ENCODE measurements around the gene TACC3. TPM values are rescaled to one million over a fixed set of nuclear protein-coding genes. Genes with fewer than 3 reads are reported as not detected.

Gene TACC3
- polyA plus RNA-seq, 5 donors, result 38.7 to 66.4 (median 48.5) TPM

DNA sequence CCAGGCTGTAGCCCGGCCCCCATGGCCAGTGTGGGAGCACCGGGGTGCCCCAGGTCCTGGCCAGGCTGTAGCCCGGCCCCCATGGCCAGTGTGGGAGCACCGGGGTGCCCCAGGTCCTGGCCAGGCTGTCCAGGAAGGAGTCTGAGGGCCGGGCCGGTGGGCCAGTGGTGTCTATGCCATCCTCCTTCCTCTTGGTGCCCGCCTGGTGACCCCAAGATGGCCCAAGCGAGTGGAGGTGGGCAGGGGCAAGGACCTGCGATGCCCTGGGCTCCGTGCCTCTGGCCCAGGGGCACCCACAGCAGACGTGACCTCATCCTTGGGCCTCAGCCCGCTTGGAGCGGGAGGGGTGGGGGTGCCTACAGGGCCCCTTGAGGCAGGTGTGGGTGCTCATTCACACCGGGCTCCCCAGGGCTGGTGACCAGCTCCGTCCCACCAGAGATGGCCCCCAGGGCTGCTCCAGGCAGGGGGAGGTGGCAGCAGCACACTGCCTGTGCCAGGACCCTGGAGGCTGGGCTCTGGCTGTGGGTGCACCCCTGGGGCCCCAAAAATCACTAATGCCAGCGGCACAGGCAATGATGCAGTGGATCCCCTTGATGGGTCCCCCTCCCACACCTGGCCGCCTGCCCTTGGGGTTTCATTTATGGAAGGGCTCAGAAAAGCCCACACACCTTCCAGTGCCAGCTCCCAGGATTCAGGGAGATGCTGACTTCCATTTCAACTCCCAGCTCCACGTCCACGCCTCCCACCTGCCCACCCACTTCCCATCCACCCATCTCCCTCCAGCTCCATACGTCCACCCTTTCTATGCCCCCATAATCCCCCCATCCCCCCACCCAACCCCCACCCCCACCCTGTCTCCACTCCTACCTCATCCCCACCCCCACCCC, 35.8 kb downstream of the TACC3 start:
- no peak for DNase-seq

DNA sequence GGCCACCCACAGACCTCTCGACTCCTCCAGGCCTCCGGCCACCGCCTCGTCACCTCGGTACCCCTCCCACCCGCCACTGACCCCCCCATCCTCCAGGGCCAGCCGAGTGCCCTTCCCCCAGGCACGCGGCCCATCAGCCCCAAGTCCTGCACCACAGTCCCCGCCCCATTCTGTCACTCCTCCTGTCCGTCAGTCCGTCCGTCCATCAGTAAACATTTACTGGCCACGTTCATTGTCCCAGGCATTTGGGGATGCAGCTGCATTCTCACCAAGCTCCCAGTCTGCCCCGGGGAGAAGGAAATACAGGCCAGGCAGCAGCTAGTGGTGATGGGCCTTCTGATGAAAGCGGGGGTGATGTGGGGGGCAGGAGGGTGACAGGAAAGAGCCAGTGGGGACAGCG, 36.5 kb downstream of the TACC3 start:
- no peak for DNase-seq

DNA sequence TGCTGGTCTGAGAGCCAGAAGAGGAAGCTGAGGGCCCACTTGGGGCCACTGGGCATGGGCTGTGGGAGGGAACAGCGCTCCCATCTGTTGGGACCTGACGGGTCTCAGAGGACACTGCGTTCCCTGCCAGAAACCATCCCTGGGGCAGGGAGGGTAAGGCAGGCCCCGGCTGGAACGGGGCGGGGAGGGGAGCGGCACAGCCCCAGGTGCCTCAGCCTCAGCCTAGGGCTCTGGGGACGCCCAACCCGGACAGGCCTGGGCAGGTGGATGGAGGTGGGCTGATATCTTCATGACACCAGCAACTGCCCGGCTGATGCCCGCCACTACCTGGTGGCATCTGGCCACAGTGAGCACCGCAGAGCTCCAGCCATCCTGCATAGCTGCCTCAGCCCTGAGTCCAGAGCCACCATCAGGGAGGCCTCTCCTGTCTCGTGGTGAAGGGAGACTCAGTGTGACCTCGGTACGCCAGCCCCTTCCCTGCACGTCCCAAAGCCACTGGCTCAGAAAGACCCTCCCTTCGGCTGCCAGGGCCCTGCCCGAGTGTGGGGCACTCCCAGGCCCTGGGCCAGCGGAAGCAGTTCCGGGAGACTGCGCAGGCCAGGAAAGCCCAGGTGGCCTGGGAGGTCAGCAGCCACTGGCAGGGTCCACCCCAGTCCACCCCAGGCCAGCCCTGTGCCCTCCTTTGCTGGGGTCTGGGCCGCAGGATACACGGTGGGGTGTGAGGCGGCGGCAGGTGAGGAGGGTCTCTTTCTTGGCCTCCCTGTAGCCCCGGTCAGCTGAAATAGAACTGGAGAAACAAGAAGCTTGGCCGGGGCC, 37.2 kb downstream of the TACC3 start:
- no peak for DNase-seq

DNA sequence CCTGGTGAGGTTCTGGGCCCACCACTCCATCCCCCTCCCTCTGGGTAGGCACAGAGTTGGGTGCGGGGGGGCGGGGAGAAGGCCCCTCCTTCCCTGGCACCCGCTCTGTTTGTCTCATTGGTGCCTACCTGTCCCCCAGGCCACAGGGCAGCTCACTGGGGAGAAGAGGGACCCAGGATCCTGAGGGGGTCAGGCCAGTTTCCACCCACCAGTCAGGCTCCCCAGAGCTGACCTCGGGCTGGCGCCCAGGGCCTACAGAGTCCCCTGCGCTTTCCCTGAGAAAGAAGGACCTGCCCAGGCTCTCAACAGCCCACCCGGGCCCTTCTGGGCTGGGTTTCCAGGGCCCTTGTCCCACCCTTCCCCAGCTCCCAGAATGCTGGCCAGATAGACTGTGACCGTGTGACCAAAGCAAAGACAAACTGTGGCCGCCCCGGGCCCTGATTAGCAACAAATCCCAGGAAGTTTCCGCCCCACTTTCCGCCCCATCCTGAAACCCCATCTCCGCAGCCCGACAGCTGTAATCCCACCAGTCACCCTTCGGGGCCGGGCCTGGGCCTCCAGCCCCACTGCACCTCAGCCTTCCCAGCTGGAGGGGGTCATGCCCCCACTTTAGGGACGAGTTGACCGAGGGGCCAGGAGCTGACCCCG, 38.0 kb downstream of the TACC3 start:
- DNase-seq, result no peak

DNA sequence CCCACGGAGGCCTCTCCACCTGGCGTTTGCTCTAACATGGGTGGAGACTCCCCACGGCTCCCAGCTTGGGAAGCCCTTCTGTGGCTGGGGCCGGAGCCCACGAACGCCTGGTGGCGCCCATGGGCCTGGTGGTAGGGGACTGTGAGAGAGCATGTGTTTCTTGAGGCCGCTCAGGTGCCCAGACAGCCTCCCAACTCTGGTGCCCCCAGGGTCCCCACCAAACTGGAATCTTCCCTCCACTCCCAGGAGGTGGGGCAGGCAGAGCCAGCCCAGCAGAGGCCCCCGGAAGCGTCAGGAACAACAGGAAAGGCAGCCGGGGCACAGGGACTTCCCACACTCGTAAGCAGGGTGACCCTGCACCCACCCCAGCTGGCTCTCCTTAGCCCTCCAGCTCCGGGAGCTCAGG, 38.5 kb downstream of the TACC3 start:
- DNase-seq, result no peak

DNA sequence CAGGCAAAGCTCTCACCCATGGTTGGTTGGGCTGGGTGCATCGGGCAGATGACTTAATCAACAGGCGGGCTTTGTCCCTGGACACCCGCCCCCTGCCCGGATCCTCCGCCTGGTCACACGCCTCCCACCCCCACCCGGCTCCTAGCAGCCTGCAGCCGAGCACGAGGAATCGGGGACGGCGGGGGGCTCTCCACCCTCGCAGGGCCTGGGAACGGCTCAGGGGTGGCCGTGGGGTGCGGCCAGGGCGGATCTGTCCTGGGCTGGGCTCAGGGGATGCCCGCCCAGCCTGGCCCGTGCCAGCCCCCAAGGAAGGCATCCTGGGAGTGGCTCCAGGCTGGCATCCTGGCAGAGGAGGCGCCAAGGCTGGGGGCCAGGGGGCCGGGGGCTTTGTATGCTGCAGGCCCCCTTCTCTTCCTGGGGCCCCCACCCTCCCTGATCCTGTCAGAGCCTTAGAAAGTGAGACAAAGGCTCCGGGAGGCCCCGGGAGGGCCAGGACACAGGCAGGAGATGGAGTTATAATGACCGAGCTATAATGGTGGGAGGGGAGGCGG, 39.3 kb downstream of the TACC3 start:
- DNase-seq, result no peak

DNA sequence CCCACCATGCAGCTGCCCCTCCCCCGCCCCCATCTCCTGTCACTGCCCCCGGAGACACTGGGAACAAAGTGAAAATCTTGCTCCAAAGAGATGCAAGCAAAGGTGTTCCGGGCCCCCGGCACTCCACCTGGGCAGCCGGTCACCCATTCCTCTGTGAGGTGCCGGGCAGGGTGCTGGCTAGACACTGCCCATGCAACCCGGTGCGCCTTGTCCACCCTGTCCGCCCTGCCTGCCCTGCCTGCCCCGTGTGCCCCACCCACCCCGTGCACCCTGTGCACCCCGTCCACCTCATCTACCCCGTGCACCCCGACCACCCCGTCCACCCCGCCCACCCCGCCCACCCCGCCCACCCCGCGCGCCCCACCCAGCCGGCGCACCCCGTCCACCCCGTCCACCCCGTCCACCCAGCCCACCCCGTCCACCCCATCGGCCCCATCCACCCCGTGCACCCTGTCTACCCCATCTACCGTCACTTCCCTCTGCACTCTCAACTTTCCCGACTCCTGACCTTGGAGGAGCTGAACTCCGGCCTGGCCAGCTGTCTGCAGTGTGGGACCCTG, 39.9 kb downstream of the TACC3 start:
- DNase-seq, result no peak

DNA sequence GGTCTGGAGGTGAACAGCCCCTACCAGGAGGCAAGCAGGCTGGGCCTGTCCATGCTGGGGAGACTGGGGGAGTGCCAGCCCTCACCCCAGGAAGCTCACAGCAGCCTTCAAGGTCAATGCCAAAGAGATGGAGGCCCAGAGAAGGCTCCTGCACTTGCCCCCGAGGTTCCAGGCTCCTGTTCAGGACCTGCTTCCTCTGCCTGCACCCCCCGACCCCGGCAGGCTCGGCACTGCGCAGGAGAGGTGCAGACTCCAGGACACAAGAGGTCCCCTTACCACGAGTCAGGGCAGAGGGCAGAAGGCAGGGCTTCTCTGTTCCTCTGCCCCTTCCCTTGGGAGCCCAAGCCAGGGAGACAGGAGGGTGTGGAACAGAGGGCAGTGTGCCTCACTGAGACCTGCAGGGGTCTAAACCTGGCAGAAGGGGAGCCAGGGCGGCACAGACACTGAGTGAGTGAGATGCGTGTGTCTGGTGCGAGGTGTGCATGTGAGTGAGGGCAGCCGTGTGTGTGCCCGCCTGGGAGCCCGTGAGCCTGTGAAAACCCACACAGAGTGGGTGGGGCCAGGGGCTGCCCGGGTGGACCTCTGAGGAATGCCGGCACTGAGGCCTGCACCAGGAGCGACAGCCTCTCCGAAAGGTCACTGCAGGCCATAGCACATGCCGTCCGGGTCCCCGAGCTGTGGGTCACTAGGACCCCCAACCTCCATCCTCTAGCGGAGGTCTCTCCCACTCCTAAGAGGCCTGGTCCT, 41.1 kb downstream of the TACC3 start:
- no peak for DNase-seq

DNA sequence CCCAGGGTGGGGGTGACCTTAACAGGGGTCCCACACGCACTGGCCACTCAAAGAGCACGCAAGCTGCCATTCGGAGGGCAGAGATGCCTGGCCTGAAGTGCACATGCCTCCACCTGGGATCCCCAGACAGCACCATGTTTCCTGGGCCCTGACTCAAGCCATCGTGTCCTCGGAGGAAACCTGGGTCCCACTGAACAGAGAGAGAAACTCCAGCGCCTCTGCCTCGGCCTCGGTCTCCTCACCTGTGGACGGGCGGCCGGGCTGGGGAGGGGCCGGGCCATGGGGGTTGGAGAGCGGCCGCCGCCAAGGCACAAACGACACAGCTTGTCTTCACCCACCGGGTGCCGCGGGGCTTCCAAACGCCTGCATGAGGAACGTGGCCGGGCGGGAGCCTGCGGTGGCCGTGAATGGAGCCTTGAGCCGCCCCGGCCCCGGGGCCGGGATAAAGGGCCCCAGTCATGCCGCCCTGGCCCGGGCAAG, 41.8 kb downstream of the TACC3 start:
- DNase-seq, result no peak

DNA sequence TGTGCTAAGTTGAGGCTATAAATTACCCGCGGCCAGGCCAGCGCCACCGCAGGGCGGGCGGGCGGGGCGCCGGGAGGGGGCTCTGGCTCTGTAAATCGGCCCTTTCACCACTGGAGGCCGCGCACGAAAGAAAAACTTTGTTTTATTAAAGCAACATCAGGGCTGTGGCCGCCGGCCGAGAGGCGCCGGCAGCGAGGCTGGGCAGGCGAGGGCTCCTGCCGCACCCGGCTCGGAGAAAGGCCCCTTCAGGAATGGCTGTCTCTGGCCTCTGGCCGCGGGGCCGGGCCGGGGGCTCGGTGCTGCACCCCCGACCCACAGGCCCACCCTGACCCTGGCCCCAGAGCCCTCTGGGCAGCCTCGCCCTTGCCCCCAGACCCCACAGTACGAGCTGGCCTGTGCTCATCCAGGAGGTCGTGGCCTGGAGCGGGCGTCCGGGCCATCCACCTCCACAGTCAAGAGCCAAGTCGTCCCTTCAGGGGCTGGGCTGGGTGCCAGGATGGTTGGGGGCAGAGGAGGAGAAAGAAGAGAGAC, 42.3 kb downstream of the TACC3 start:
- no peak for DNase-seq

DNA sequence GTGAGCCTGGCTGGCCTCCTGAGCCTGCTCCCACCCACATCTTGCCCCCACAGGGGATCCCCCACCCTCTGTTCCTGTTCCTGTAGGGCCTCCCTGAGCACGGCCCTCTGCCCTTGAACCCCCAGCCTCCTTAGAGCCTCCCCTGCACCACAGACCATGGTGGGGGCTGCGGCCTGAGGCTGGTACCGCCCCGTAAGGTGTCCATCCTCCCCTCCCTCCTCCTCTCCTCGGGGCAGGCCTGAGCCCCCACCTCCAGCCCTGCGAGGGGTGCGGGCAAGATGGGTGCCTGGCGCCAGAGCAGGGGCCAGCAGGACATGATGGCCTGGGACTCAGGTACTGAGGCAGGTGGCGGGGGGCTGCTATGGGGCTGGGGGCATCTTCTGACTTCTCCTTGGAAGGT, 43.3 kb downstream of the TACC3 start:
- no peak for DNase-seq

DNA sequence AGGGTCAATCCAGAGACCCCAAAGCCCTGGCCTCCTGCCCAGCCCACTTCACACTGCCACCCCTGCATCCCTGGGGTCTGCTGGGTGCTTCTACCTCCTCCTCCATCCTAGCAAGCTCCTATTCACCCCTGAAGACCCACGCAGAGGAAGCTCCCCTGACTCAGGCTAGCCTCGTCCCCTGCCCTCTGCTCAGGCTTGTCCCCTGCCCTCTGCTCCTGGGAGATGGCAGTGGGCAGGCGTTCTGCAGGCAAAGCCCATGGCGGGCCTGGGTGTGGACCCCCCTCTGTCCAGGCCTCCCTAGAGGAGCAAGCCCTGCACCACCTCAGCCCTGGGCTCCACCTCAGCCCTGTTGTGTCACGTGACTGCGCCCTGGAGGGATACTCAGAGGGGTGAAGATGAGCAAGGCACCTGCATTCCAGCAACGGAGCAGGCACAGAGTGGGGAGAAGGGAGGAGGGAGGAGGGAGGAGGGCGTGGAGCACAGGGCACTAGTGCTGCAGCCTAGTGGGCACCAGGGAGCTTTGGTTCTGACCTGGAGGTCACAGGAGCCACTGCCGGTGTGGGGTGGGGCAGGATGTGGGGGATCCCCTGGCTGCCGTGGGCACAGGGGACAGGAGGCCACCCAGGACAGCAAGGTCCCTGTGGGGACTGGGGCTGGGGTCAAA, 44.2 kb downstream of the TACC3 start:
- DNase-seq, result no peak

DNA sequence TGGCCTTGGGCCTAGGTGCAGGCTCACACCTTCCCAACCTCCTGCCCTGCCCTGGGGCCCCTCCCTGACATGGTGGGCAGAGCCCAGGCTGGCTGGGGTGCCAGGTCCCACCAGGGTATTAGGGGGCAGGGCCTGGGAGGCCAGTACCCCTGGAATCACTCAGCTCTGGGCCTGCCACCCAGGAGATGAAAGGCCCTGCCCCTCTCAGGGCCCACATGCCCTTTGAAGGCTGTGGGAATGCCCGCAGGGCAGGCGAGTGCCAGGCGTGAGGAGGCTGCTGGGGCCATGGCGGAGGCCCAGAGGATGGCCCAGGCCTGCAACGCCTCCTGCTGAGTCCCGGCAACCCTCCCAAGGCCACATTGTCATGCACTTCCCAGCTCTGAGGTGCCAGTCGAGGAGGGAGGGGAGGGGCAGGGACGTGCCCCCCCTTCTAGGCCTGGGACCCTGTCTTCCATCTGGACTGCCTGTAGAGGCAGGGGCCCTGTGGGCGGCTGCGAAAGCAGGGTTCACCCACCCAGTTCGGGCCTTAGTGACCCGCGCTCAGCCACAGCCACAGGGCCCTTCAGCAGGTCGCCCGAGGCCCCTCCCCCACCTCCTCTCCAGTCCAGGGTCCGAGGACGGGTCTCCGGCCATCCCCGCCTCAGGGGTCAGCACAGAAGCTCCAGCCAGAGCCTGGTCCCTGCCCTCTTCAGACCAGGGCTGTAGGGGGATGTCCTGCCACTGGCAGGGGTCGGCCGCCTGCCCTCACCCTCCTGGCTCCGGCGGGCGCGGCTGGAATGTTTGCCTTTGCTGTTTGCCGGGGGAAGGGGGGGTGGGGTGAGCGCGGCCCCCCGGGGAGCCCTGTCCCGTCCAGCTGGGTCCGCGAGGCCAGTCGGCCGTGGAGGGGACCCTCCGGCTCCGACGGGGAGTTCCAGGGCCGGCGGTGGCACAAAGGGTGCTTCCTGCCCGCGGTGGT, 45.1 kb downstream of the TACC3 start:
- no peak for DNase-seq

DNA sequence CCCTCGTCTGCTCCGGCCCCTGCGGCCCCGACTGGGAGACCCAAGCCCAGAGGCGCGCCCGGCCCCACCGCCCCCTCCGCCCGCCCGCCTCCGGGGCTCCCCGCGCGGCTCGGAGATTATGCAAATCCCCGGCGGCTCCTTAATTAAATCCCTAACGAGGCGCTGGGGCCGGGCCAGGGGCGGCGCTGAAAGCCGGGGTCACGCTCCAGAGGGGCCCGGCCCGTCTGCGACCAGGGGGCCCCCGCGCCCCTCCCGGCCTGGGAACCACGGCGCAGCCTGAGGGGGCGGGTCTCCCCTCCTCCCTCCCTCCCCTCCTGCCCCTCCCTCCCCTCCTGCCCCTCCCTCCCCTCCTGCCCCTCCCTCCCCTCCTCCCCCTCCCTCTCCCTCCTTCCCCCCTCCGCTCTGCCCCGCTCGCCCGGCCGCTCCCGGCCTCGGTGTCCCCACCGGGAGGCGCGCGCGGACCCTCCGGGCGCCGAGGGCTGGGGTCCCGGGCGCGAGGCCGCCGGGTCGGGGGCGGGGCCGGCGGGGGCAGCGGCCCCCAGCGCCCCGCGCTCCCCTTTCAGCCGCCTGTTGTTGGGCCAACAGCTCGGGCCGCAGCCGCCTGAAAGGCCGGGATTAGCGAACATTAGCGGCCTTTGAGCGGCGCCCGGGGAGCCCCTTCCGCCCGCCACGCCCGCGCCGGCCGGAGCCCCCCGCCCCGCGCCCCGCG, 45.9 kb downstream of the TACC3 start:
- no peak for DNase-seq

DNA sequence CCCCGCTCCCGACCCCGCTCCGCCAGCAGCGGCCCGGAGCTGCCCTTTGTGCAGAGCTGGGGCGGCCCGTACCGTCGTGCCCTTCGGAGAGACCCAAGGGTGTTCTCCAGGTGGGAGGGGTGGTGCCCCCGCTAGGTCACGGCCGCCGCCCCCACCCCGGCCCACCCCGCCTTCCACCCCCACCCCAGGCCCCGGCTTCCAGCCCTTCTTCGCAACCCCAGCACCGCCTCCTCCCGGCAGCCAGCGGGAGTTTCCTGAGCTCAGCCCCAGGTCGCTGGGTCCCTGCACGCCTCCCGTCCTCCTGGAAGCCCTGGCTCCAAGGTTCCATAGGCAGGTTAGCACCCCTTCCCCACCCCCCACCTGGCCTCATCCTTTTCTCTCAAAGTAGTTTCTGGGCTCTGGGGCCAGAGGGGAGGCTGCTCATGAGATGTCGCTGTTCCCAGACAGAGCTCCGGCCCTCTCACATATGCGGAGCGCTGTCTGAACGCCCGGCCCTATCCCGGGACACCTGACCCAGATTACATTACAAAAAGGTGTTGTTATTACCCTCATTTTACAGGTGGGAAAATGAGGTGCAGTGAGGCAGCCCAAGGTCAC, 46.5 kb downstream of the TACC3 start:
- no peak for DNase-seq

DNA sequence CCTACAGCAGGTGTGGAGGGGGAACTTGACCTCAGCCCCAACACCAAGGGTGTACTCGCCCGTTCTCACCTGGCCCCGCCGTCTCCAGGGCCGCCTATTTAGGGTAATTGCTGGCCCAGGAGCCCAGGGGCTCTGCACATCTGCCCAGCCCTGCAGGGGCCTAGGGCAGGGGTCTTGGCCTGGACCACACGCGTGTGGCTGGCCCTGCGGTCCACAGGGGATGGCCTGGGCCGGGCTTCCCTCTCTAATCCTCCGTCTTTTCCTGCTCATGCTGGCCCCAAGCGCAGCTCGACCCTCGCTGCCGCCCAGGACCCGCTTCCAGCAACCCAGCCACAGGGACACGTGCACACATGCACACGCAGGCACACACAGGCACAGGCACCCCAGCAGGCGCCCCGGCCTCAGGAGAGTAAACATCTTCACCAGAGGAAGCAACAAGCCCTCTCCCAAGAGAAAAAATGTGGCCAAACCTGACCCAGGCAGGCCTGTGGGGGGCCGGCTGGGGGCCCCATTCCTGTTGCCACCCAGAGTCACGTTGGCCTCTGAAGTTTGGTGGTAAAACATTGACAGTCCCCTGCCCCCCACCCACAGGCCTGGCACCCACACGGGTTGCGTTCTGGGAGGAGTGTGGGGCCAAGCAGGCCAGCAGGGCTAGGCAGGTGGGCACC, 47.2 kb downstream of the TACC3 start:
- peak; percentile 68 to 74 for DNase-seq

DNA sequence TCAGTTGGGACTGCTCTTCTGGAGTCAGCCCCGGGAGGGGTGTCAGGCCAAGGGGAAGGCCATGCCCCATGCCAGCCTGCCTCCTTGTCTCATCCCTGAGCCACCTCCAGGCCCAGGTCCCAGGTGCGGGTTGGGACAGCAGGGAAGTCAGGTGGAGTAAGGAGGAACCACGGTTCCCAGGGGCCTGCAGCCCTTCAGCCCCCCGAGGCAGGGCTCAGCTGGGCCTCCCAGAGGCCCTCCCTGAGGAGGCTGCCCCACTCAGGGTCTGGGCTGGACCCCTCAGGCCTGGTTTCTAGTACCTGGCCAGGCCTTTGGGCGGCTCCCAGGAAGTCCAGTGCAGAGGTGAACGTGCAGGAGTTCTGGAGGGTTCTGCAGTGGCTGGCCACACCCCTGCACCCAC, 48.4 kb downstream of the TACC3 start:
- no peak for DNase-seq

Data from right lung (tissue), 5 donors.